GM20000 (cell line): ENCODE results near the gene CEP19.

Source experiments
- DNase-seq: peaks from one replicate; pipeline ENCODE4 v3.0.0; 2012; ENCODE audit warnings: low spot score
- CTCF ChIP-seq: IDR thresholded peaks from 2 replicates; pipeline ENCODE4 v1.5.1; 2012; ENCODE audit warnings: mild to moderate bottlenecking, control low read depth; ENCODE audit errors: extremely low read depth, missing control alignments

The CEP19 gene

DNA sequence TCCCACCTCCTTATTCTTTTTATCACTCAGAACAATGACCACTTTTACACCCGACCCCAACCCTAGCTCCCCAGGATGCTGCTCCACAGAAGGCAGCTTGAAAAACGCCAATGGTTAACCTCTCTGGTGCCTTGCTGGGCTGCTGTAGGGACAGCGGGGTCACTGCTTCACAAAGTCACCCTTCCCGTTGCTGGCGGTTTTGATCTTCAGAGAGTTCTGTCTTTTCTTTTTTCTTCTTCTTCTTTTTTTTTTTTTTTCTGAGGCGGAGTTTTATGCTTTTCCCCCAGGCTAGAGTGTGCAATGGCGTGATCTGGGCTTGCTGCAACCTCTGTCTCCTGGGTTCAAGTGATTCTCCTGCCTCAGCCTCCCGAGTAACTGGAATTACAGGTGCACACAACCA lies 20.7 kb downstream of the CEP19 start:
- TF ChIP-seq CTCF = no peak
- DNase-seq = no peak

- TF ChIP-seq CTCF = no peak
- DNase-seq = no peak
Observed at GRCh38 chr3:196689941-196690660, 21.9 kb downstream of the CEP19 start.

DNA sequence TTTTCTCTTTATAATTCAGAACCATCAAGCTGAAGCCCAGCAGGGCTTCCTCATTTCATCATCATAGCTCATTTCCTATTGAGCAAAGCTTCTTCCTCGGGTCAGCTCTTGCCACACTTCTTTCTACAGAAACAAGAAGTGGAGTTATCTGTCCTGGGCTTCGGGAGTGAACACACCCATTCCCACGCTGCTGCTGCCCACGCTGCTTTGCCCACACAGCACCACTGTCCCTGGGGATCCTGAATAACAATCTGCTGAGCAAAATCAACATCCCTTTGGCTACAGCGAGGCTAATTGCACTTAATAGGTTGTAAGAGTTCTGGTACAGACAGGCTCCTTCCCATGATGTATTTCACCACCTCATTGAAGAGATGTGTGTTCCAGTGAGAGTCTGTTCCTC lies 23.7 kb downstream of the CEP19 start:
- DNase-seq = no peak
- no peak for TF ChIP-seq CTCF

- no peak for DNase-seq
- no peak for TF ChIP-seq CTCF
Observed at GRCh38 chr3:196686436-196686835, 25.6 kb downstream of the CEP19 start.

- peak; percentile 84 for DNase-seq
- TF ChIP-seq CTCF = peak; percentile 63
Observed at GRCh38 chr3:196684548-196685407, 27.3 kb downstream of the CEP19 start.

GRCh38 chr3:196677931-196678330 lies 34.1 kb downstream of the CEP19 start:
- no peak for DNase-seq
- TF ChIP-seq CTCF = no peak

GRCh38 chr3:196677353-196677752 lies 34.7 kb downstream of the CEP19 start:
- no peak for TF ChIP-seq CTCF
- DNase-seq = no peak
